ENCODE measurements around the gene ACER3. TPM values are rescaled to one million over a fixed set of nuclear protein-coding genes. Genes with fewer than 3 reads are reported as not detected.
A peak's percentile ranks its signal among the peaks of the same experiment; 100 is the strongest.
"Not testable (repeated sequence)": the region's sequence is repeated elsewhere in the genome, so short reads cannot be mapped to it uniquely, and the experiment has no call there.

ACER3 gene
- total RNA-seq, 4 donors from 2014 or later = 20.5 to 30.6 (median 23.0) TPM

DNA sequence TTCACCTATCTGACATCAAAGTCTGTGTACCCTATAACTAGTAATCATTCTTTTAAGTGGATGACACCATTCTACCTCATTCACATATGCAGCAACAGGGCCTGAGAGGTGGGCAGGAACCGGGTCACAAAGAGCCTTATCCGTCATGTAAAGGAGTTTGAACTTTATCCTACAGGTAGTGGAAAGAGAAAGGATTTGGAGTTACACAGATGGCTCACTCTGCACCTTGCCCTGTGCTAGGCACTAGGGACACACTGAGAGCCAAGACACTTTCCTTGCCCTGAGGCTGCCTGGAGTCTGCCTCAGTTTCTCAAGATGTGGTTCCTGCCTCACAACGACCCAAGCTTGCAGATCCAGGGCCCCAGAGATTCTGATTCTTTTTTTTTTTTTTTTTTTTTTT, 14.3 kb upstream of the ACER3 start:
- Histone ChIP-seq H3K4me3 (no peak overlapping the region), H3K9me3 (no peaks in the 10 kb centered on the region), H3K27ac (no peak overlapping the region), H3K27me3 (no peaks in the 10 kb centered on the region), H3K36me3 (no peaks in the 10 kb centered on the region), H3K4me1 (peaks cover 0 to 11% (median 0%) of the 10 kb centered on the region in 4 donors)
- TF ChIP-seq EP300 (IDR thresholded peaks at IDR 0.05) = no peak
- no peak for TF ChIP-seq CTCF (IDR thresholded peaks at IDR 0.05)
- no peak for TF ChIP-seq POLR2A (IDR thresholded peaks at IDR 0.05)
- 95 to 98% methylated on average over 3 of the region's 3 CpGs for WGBS, 2 donors
- no peak for DNase-seq (ENCODE audit: low spot score in 2 of 2)

- no peak for DNase-seq (ENCODE audit: low spot score in 2 of 2)
- Histone ChIP-seq H3K4me3 (no peak overlapping the region), H3K27me3 (no peaks in the 10 kb centered on the region), H3K36me3 (no peaks in the 10 kb centered on the region), H3K27ac (no peak overlapping the region), H3K4me1 (peaks cover 0 to 11% (median 0%) of the 10 kb centered on the region in 4 donors), H3K9me3 (no peaks in the 10 kb centered on the region)
- TF ChIP-seq CTCF (IDR thresholded peaks at IDR 0.05) (no peak), EP300 (IDR thresholded peaks at IDR 0.05) (no peak), POLR2A (IDR thresholded peaks at IDR 0.05) (no peak)
- 88 to 90% methylated on average over 3 of the region's 3 CpGs for WGBS, 2 donors
These were observed 11.3 kb upstream of the ACER3 start for GRCh38 chr11:76849376-76849775.

DNA sequence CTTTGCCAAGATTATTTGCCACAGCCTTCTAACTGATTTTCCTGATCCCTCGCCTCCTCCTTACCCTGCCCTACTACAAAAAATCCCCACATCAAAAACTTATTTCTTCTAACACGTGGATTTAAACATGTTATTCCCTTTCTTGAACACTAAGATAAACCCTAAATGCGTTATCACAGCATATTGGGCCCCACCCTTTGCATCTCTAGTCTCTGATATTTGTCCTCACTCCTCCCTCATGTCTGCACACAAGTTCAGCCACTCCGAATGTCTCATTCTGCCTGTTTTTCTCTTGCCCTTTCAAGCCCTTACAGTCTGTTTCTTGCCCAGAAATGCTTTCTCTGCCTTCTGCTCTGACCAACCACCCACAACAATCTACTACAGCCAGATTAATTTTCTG, 10.6 kb upstream of the ACER3 start:
- Histone ChIP-seq H3K9me3 (no peaks in the 10 kb centered on the region), H3K27ac (peak overlapping the region in 1 of 4 donors; percentile 40), H3K4me3 (no peak overlapping the region), H3K36me3 (no peaks in the 10 kb centered on the region), H3K4me1 (peaks cover 0 to 11% (median 0%) of the 10 kb centered on the region in 4 donors), H3K27me3 (no peaks in the 10 kb centered on the region)
- no peak for DNase-seq (ENCODE audit: low spot score in 2 of 2)
- TF ChIP-seq EP300 (IDR thresholded peaks at IDR 0.05) = no peak
- TF ChIP-seq CTCF (IDR thresholded peaks at IDR 0.05) = no peak
- no peak for TF ChIP-seq POLR2A (IDR thresholded peaks at IDR 0.05)
- WGBS, 2 donors = 52 to 58% methylated on average over 4 of the region's 4 CpGs

DNA sequence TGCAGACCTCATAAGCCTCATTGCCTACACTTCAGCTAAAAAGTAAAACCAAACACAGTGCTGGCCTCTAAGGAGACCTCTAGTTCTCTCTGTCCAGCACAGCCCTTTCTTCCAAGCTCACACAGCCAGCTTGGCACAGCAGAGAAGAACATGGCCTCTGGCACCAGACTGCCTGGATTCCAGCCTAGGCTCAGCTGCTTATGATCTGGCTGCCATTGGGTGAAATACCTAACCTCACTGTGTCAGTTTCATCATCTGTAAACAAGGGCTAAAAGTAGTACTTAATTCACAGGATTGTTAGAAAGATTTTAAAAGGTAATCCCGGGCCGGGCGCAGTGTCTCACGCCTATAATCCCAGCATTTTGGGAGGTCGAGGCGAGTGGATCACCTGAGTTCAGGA, 9.9 kb upstream of the ACER3 start:
- peak; percentile 21 to 53 for DNase-seq (ENCODE audit: low spot score in 2 of 2)
- H3K27ac ChIP-seq = peak overlapping the region in 1 of 4 donors; percentile 20

GRCh38 chr11:76854709-76855108, 6.0 kb upstream of the ACER3 start:
- Histone ChIP-seq H3K36me3 (no peaks in the 10 kb centered on the region), H3K4me3 (no peak overlapping the region), H3K4me1 (peaks cover 0 to 10% (median 0%) of the 10 kb centered on the region in 4 donors), H3K27me3 (no peaks in the 10 kb centered on the region), H3K9me3 (no peaks in the 10 kb centered on the region), H3K27ac (no peak overlapping the region)
- 87 to 94% methylated on average over 1 of the region's 1 CpG for WGBS, 2 donors
- DNase-seq (ENCODE audit: low spot score in 2 of 2) = no peak
- TF ChIP-seq EP300 (IDR thresholded peaks at IDR 0.05) (no peak), POLR2A (IDR thresholded peaks at IDR 0.05) (no peak), CTCF (IDR thresholded peaks at IDR 0.05) (no peak)

More for the DNA sequence above, 9.9 kb upstream of the ACER3 start:
- H3K27me3 ChIP-seq = no peaks in the 10 kb centered on the region
- H3K4me1 ChIP-seq = peaks cover 0 to 11% (median 0%) of the 10 kb centered on the region in 4 donors
- no peak overlapping the region for H3K4me3 ChIP-seq
- no peak for TF ChIP-seq CTCF (IDR thresholded peaks at IDR 0.05)
- peak in 1 of 2 donors; percentile 54 for TF ChIP-seq EP300 (IDR thresholded peaks at IDR 0.05)
- 87 to 94% methylated on average over 6 of the region's 6 CpGs for WGBS, 2 donors
- H3K9me3 ChIP-seq = no peaks in the 10 kb centered on the region
- H3K36me3 ChIP-seq = no peaks in the 10 kb centered on the region

- H3K4me1 ChIP-seq; H3K4me3 ChIP-seq; H3K27me3 ChIP-seq; DNase-seq (ENCODE audit: low spot score in 2 of 2); H3K36me3 ChIP-seq; H3K9me3 ChIP-seq; H3K27ac ChIP-seq: not testable (repeated sequence)
- 88 to 90% methylated on average over 5 of the region's 5 CpGs for WGBS, 2 donors
These were observed 5.0 kb upstream of the ACER3 start for GRCh38 chr11:76855670-76856069.
